Rectal smooth muscle tissue (tissue), 1 donor: ENCODE measurements around the gene SCD.

Experiments
- H3K27ac ChIP-seq: one replicate; pipeline ENCODE4 v1.7.0; 2013; ENCODE audit warnings: low read depth, low read length, inconsistent platforms
- H3K27me3 ChIP-seq: one replicate; pipeline ENCODE4 v1.7.0; 2013; ENCODE audit warnings: low read length; ENCODE audit not compliant: control insufficient read depth, insufficient read depth
- H3K36me3 ChIP-seq: one replicate; pipeline ENCODE4 v1.7.0; 2013; ENCODE audit warnings: low read length; ENCODE audit not compliant: control insufficient read depth, insufficient read depth
- H3K4me1 ChIP-seq: one replicate; pipeline ENCODE4 v1.7.0; 2013; ENCODE audit warnings: low read length; ENCODE audit not compliant: control insufficient read depth, insufficient read depth
- H3K4me3 ChIP-seq: one replicate; pipeline ENCODE4 v1.7.0; 2013; ENCODE audit warnings: low read length
- H3K9ac ChIP-seq: one replicate; pipeline ENCODE4 v1.7.0; 2013; ENCODE audit warnings: low read length

The SCD gene

DNA sequence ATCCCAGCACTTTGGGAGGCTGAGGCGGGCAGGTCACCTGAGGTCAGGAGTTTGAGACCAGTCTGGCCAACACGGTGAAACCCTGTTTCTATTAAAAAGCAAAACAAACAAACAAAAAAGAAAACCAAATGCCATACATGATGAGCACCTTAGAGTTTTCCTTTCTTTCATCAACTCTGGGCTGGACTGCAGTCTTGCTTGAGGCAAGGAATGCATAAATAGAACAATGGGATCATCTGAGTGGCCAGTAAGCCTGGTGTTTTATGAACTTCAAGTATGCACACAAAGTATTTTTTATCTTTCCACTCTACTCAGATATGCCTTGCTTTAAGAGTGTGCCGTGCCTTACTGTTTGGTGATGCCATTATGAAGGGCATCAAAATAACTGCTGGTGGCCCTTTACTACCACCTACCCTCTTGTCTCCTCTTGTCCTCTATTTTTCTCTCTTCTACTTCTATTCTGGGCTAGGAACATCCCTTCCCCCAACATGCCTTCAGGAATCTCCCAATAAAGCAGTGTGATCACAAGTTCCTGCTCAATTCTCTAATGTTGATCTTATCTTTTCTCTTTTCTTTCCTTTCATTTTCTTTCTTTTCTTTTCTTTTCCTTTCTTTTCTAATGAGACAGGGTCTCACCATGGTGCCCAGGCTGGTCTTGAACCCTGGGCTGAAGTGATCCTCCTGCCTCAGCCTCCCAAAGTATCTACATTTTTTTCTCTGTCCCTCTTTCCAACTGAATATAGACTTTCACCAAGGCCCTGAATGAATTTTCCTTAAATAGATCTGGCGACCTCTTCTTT is 10.2 kb downstream of the SCD start:
- H3K27ac ChIP-seq = no peak overlapping the region
- H3K4me3 ChIP-seq = no peak overlapping the region
- H3K4me1 ChIP-seq = no peaks in the 10 kb centered on the region
- no peaks in the 10 kb centered on the region for H3K27me3 ChIP-seq
- no peak overlapping the region for H3K9ac ChIP-seq
- H3K36me3 ChIP-seq = peaks cover 2% of the 10 kb centered on the region

DNA sequence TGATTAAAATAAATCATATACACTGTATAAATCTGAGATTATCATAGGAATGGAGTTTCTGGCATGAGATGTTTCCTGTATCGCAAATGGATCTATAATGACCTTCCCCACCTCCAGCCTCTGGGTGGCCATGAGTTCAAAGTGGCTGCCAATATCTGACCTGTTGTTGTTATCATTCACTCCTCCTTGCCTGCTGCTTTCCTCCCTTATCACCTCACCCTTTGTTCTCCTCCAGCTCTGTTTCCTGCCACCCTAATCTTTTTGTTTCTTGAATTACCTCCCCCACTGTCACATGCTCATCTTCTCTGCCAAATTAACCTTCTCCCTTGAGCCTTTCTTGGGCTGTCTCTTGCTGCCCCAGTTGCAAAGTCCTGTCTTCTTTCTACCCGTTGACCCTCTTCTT is 12.0 kb downstream of the SCD start:
- Histone ChIP-seq H3K27ac (no peak overlapping the region), H3K36me3 (peaks cover 2% of the 10 kb centered on the region), H3K4me1 (no peaks in the 10 kb centered on the region), H3K9ac (no peak overlapping the region), H3K4me3 (no peak overlapping the region), H3K27me3 (no peaks in the 10 kb centered on the region)

DNA sequence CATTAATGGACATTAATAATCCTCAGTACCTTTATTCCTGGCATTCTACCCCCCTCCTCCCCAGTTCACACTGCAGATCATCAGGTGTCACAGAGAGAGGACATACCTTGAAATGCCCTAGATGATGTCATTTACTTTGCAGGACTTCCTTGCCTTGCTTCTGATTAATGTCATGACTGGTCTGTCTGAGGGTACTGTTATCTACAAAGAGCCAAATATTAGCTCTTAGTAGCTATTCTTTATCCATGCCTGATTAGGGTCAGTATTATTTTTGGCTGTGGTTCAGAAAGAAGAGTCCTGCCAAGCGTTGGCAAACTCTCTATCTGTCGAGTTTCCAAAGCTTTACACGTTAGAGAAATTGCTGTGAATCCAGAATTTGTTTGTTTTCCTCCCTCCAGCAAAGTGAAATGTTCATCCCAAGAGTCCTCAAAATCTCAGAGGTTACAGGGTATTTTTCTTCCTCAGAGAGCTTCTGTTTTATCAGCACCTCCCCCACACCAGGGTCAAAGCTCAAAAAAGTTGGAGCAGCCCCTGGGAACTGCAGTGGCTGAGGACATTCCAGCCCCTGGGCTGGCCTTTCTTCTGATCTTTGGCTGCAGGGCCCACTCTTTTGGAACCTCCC is 12.6 kb downstream of the SCD start:
- Histone ChIP-seq H3K4me3 (no peak overlapping the region), H3K36me3 (peaks cover 2% of the 10 kb centered on the region), H3K27ac (no peak overlapping the region), H3K4me1 (no peaks in the 10 kb centered on the region), H3K27me3 (no peaks in the 10 kb centered on the region), H3K9ac (no peak overlapping the region)

DNA sequence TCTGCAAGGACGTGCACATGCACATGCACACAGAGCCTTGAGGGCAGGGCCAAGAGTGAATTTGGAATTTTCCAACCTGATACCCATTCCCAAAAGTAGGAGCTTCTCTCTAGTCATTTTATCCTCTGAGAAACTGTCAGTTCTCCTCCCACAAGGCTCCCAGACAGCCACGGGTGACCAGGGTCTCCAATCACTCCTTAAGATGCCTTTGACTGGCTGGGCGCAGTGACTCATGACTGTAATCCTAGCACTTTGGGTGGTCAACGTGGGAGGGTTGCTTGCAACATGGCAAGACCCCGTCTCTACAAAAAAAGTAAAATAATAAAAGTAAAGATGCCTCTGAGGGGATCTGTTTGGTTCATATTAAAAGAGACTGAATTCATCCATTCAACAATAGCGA is 13.2 kb downstream of the SCD start:
- H3K9ac ChIP-seq = no peak overlapping the region
- H3K4me1 ChIP-seq = no peaks in the 10 kb centered on the region
- H3K27ac ChIP-seq = no peak overlapping the region
- H3K27me3 ChIP-seq = no peaks in the 10 kb centered on the region
- peaks cover 2% of the 10 kb centered on the region for H3K36me3 ChIP-seq
- no peak overlapping the region for H3K4me3 ChIP-seq

DNA sequence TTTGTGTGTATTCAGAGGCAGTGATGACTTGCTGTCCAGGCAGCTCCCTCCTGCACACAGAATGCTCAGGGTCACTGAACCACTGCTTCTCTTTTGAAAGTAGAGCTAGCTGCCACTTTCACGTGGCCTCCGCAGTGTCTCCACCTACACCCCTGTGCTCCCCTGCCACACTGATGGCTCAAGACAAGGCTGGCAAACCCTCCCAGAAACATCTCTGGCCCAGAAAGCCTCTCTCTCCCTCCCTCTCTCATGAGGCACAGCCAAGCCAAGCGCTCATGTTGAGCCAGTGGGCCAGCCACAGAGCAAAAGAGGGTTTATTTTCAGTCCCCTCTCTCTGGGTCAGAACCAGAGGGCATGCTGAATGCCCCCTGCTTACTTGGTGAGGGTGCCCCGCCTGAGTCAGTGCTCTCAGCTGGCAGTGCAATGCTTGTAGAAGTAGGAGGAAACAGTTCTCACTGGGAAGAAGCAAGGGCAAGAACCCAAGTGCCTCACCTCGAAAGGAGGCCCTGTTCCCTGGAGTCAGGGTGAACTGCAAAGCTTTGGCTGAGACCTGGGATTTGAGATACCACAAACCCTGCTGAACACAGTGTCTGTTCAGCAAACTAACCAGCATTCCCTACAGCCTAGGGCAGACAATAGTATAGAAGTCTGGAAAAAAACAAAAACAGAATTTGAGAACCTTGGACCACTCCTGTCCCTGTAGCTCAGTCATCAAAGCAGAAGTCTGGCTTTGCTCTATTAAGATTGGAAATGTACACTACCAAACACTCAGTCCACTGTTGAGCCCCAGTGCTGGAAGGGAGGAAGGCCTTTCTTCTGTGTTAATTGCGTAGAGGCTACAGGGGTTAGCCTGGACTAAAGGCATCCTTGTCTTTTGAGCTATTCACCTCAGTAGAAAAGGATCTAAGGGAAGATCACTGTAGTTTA is 15.8 kb downstream of the SCD start:
- no peak overlapping the region for H3K27ac ChIP-seq
- H3K4me3 ChIP-seq = no peak overlapping the region
- H3K36me3 ChIP-seq = no peaks in the 10 kb centered on the region
- no peak overlapping the region for H3K9ac ChIP-seq
- no peaks in the 10 kb centered on the region for H3K27me3 ChIP-seq
- no peaks in the 10 kb centered on the region for H3K4me1 ChIP-seq

DNA sequence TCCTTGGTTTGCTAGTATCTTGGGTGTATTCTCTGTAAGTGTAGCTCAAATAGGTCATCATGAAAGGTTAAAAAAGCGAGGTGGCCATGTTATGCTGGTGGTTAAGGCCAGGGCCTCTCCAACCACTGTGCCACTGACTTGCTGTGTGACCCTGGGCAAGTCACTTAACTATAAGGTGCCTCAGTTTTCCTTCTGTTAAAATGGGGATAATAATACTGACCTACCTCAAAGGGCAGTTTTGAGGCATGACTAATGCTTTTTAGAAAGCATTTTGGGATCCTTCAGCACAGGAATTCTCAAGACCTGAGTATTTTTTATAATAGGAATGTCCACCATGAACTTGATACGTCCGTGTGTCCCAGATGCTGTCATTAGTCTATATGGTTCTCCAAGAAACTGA is 17.1 kb downstream of the SCD start:
- no peaks in the 10 kb centered on the region for H3K36me3 ChIP-seq
- H3K9ac ChIP-seq = no peak overlapping the region
- H3K4me3 ChIP-seq = no peak overlapping the region
- no peaks in the 10 kb centered on the region for H3K27me3 ChIP-seq
- no peak overlapping the region for H3K27ac ChIP-seq
- H3K4me1 ChIP-seq = no peaks in the 10 kb centered on the region

DNA sequence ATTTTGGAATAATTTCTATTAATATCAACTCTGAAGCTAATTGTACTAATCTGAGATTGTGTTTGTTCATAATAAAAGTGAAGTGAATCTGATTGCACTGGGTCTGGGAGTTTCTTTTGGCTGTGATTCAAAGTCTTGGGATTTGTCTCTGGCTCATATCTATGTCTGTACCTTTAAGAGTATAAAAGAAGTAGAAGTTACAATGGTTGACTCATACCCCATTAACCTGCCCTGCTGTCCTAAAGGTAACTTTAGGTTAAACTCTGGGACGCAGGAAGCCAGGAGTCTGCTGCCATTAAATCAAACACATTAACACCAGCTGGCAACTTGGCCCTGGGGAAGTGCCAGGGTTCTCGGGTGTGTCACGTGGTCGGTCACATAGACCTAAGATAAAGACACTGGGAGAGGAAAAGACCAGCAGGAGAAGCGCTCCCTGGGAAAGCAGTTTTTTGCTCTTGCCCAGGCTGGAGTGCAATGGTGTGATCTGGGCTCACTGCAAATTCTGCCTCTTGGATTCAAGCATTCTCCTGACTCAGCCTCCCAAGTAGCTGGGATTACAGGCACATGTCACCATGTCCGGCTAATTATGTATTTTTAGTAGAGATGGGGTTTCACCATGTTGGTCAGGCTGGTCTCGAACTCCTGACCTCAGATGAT is 17.8 kb downstream of the SCD start:
- no peak overlapping the region for H3K9ac ChIP-seq
- peak overlapping the region; percentile 27 for H3K27ac ChIP-seq
- H3K4me1 ChIP-seq = no peaks in the 10 kb centered on the region
- no peak overlapping the region for H3K4me3 ChIP-seq
- H3K27me3 ChIP-seq = no peaks in the 10 kb centered on the region
- H3K36me3 ChIP-seq = no peaks in the 10 kb centered on the region

DNA sequence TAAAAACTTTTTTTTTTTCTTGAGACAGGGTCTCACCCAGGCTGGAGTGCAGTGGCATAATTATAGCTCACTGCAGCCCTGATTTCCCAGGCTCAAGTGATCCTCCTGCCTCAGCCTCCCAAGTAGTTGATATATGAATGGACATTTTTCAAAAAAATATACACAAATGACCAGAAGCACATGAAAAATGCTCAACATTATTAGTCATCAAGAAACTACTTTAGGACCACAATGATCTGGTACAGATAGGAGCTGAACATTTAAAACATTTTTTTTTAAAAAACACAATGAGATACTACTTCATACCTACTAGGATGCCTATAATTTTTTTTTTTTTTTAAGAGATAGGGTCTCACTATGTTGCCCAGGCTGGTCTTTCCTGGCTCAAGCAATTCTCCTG is 21.7 kb downstream of the SCD start:
- Histone ChIP-seq H3K9ac (no peak overlapping the region), H3K4me3 (no peak overlapping the region), H3K4me1 (peaks cover 4% of the 10 kb centered on the region), H3K36me3 (peaks cover 2% of the 10 kb centered on the region), H3K27ac (no peak overlapping the region), H3K27me3 (no peaks in the 10 kb centered on the region)

DNA sequence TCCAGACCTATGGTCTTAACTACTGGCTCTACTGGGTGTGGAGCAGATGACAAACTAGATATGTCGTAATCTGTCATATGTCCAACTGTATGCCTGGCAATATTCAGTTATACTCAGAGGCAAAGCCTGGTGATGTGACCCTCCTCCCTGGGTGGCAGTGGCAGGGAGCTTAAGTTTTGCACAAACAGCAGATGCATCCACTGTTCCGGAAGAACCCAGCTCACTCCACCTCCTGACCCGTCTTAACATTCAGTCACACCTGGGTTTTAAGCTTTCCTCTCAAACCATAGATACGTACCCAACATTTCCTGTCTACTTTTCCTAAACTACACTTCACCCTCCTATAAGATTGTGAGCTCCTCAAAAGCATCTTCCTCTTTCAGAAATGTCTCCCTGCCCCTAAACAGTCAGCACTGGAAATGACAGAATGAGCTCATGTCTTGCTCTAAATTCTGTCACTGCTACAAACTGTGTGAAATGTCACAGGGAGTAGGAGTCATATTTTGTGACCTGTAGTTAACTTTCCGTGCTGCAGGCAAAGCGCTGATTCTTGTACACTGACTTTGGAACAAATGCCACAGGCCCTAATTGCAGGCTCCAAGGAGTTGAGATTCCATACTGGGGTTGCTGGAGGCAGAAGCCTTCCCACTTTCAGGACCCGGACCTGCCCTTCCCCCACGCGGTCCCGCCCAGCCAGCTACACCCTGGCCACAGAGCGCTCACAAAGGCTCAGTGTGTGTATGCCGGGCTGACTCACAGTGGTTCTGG is 23.9 kb downstream of the SCD start:
- Histone ChIP-seq H3K27ac (peak overlapping the region; percentile 18), H3K27me3 (no peaks in the 10 kb centered on the region), H3K4me3 (peak overlapping the region; percentile 25), H3K36me3 (peaks cover 2% of the 10 kb centered on the region), H3K9ac (peak overlapping the region; percentile 11), H3K4me1 (peaks cover 9% of the 10 kb centered on the region)

DNA sequence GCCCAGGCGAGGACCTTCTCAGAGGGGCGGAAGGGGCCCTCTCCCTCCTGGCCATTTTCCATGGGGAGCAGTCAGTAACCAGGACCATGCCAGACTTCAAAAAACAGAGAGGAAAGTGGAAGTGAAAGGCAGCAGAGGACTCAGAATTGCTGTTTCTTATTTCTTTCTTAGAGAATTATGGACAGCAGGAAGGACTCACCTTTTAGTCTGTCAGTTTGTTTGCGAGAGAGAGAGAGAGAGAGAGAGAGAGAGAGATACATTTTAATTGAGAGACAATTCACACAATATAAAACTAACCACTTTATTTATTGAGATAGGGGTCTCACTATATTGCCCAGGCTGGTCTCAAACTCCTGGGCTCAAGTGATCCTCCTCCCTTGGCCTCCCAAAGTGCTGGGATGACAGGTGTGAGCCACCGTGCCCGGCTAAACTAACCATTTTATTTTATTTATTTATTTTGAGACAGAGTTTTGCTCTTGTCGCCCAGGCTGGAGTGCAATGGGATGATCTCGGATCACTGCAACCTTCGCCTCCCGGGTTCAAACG is 24.5 kb downstream of the SCD start:
- Histone ChIP-seq H3K9ac (no peak overlapping the region), H3K27ac (peak overlapping the region; percentile 18), H3K36me3 (peaks cover 2% of the 10 kb centered on the region), H3K4me3 (peak overlapping the region; percentile 25), H3K4me1 (peaks cover 9% of the 10 kb centered on the region), H3K27me3 (no peaks in the 10 kb centered on the region)

DNA sequence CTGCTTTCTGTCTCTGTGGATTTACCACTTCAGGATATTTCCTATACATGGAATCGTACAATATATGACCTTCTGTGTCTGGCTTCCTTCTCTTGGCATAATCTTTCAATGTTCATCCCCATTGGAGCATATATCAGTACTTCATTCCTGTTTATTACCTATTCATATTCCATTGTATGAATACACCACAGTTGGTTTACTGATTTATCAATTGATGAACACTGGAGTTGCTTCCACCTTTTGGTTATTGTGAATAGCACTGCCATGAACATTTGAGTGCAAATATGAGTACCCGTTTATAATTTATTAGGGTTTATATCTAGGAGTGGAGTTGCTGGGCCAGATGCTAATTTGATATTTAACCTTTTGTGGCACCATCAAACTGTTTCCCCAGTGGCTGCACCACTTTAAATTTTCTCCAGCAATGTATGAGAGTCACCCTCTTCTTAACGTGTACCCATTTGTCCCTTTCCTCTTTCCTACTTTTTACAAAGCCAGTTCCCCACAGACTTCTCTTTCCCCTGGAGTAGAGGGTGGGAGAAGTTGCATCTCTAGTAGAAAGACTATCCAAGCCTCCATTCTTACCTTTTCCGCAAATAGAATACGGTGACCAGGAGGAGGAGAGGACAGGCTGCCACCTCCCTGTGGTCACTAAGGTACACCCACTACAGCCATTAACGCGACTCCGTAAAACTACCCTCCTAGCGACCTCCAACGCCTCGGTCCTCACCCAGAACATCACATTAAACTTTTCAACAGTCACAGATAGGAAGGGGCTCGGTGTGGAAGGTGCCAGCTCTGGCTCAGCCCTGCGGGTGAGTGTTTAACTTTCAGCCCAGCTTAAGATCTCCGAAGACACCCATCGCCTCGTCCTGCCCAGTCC is 25.6 kb downstream of the SCD start:
- Histone ChIP-seq H3K36me3 (peaks cover 2% of the 10 kb centered on the region), H3K4me3 (peak overlapping the region; percentile 56), H3K27ac (peak overlapping the region; percentile 92), H3K27me3 (no peaks in the 10 kb centered on the region), H3K9ac (peak overlapping the region; percentile 38), H3K4me1 (peaks cover 9% of the 10 kb centered on the region)
